SU-DHL-6 (cell line): Measurements from ENCODE around the gene CAMK2N2.

Experiments
- H2AFZ ChIP-seq: fragments of 200-600 bp; sonication (generic); 2 replicates; pipeline ENCODE4 v1.6.1; 2014; ENCODE audit warnings: low read depth, mild to moderate bottlenecking, moderate library complexity, mixed read lengths, antibody characterized with exemption, low read length; ENCODE audit not compliant: severe bottlenecking
- H3F3A ChIP-seq: fragments of 200-600 bp; shearing (Covaris generic); 2 replicates; pipeline ENCODE4 v1.6.0; 2016; ENCODE audit warnings: antibody characterized with exemption, mild to moderate bottlenecking; ENCODE audit not compliant: insufficient read depth
- H3K27ac ChIP-seq: fragments of 200-600 bp; sonication (generic); 2 replicates; pipeline ENCODE4 v1.5.1; 2016; ENCODE audit warnings: low read depth, mild to moderate bottlenecking, low read length, moderate library complexity, mixed read lengths
- H3K27me3 ChIP-seq: fragments of 200-600 bp; sonication (generic), shearing (Covaris generic); 2 replicates; pipeline ENCODE4 v1.6.0; 2014; ENCODE audit warnings: mild to moderate bottlenecking, low read length
- H3K36me3 ChIP-seq: fragments of 200-600 bp; sonication (generic); 2 replicates; pipeline ENCODE4 v1.6.1; 2014; ENCODE audit warnings: mild to moderate bottlenecking, low read length, mixed read lengths
- H3K4me2 ChIP-seq: fragments of 300-600, 200-600 bp; shearing (Covaris generic), sonication (generic); 2 replicates; pipeline ENCODE4 v1.6.0; 2014; ENCODE audit warnings: low read length, low read depth, mild to moderate bottlenecking; ENCODE audit not compliant: poor library complexity, severe bottlenecking
- H3K4me3 ChIP-seq: fragments of 200-600 bp; sonication (generic); 2 replicates; pipeline ENCODE4 v1.5.1; 2014; ENCODE audit warnings: antibody characterized with exemption, low read length, mild to moderate bottlenecking, mixed read lengths; ENCODE audit not compliant: insufficient read depth, poor library complexity, severe bottlenecking
- H3K79me2 ChIP-seq: fragments of 200-600 bp; sonication (generic); 2 replicates; pipeline ENCODE4 v1.6.1; 2014; ENCODE audit warnings: mild to moderate bottlenecking, low read length, moderate library complexity; ENCODE audit not compliant: insufficient read depth
- H3K9ac ChIP-seq: fragments of 200-600 bp; sonication (generic); 2 replicates; pipeline ENCODE4 v1.7.0; 2014; ENCODE audit warnings: mild to moderate bottlenecking, low read length
- H3K9me2 ChIP-seq: fragments of 200-600 bp; sonication (generic); replicated peaks from 2 replicates; pipeline ENCODE4 v1.6.1; 2014; ENCODE audit warnings: low read length; ENCODE audit not compliant: insufficient read depth
- H3K9me3 ChIP-seq: fragments of 200-600 bp; sonication (generic); 2 replicates; pipeline ENCODE4 v1.6.1; 2014; ENCODE audit warnings: low read length, mixed read lengths; ENCODE audit not compliant: insufficient read depth
- H4K20me1 ChIP-seq: fragments of 200-600 bp; sonication (generic); 2 replicates; pipeline ENCODE4 v1.6.1; 2014; ENCODE audit warnings: low read depth, mild to moderate bottlenecking, antibody characterized with exemption, low read length, moderate library complexity, mixed read lengths
- EZH2phosphoT487 ChIP-seq: fragments of 200-600 bp; sonication (generic), shearing (Covaris generic); conservative IDR thresholded peaks from 2 replicates; pipeline ENCODE4 v1.6.1; 2018; ENCODE audit warnings: mild to moderate bottlenecking, antibody characterized with exemption, low read length, moderate library complexity, mixed read lengths
- TF ChIP-seq, protein P1 (sequence below): fragments of 200-600 bp; sonication (generic); IDR thresholded peaks from one replicate; pipeline ENCODE4 v1.5.1; 2017; ENCODE audit warnings: antibody characterized with exemption, mild to moderate bottlenecking, low read length, moderate library complexity; ENCODE audit not compliant: insufficient read depth, poor library complexity, severe bottlenecking

CAMK2N2 gene

DNA sequence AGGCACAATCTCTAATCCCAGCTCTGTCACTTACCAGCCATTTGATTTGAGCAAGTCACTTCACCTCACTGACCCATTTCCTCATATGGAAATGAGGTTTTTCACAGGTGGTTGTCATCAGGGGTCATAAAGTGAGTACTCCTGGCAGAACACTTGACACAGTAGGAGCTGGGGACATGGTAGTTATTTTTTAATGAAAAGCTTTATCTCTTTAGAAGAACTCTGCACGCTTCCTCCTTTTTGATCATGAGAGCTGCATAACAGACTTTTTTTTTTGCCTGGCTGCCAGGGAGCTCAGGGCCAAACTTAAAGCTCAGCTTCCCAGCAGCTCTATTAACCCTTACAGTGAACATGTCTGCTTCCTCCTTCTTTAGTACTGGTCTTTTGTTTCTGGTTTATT is 23.5 kb downstream of the CAMK2N2 start:
- Histone ChIP-seq H3K27me3 (no peaks in the 10 kb centered on the region), H3K9ac (no peak overlapping the region), H3K4me3 (no peak overlapping the region), H4K20me1 (no peaks in the 10 kb centered on the region), H2AFZ (no peak overlapping the region), H3K9me3 (no peaks in the 10 kb centered on the region), H3K79me2 (no peaks in the 10 kb centered on the region), H3K27ac (no peak overlapping the region), H3K36me3 (no peaks in the 10 kb centered on the region), H3K9me2 (no peaks in the 10 kb centered on the region), H3K4me2 (no peak overlapping the region), H3F3A (peaks cover 6% of the 10 kb centered on the region; the same call in 1 of the 2 replicates)
- TF ChIP-seq, protein P1, sequence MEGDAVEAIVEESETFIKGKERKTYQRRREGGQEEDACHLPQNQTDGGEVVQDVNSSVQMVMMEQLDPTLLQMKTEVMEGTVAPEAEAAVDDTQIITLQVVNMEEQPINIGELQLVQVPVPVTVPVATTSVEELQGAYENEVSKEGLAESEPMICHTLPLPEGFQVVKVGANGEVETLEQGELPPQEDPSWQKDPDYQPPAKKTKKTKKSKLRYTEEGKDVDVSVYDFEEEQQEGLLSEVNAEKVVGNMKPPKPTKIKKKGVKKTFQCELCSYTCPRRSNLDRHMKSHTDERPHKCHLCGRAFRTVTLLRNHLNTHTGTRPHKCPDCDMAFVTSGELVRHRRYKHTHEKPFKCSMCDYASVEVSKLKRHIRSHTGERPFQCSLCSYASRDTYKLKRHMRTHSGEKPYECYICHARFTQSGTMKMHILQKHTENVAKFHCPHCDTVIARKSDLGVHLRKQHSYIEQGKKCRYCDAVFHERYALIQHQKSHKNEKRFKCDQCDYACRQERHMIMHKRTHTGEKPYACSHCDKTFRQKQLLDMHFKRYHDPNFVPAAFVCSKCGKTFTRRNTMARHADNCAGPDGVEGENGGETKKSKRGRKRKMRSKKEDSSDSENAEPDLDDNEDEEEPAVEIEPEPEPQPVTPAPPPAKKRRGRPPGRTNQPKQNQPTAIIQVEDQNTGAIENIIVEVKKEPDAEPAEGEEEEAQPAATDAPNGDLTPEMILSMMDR, result no peak
- TF ChIP-seq EZH2phosphoT487, result no peak

DNA sequence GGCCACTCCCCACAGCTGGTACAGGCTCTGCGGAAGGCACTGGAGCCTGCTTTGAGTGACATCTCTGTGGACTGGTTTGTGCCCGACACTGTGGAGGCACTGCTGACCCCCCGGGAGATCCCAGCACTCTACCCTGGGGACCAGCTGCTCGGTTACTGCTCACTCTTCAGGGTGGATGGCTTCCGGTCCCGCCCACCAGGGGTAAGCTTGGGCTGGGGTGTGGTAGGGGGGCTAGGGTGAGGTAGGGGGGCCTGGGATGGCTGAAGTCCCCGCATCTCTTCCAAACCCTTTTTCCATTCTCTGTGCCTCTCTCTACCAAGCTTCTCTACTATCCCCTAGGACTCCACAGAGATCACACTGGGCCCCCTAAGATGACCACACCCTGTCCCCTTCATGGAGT is 24.1 kb downstream of the CAMK2N2 start:
- no peaks in the 10 kb centered on the region for H3K9me2 ChIP-seq
- H3K79me2 ChIP-seq, result no peaks in the 10 kb centered on the region
- peaks cover 6% of the 10 kb centered on the region; the same call in 1 of the 2 replicates for H3F3A ChIP-seq
- H4K20me1 ChIP-seq, result no peaks in the 10 kb centered on the region
- no peak overlapping the region for H3K9ac ChIP-seq
- H2AFZ ChIP-seq, result no peak overlapping the region
- no peaks in the 10 kb centered on the region for H3K27me3 ChIP-seq
- H3K36me3 ChIP-seq, result no peaks in the 10 kb centered on the region
- H3K27ac ChIP-seq, result no peak overlapping the region
- no peaks in the 10 kb centered on the region for H3K9me3 ChIP-seq
- no peak overlapping the region for H3K4me2 ChIP-seq
- TF ChIP-seq, protein P1, result no peak
- no peak overlapping the region for H3K4me3 ChIP-seq

DNA sequence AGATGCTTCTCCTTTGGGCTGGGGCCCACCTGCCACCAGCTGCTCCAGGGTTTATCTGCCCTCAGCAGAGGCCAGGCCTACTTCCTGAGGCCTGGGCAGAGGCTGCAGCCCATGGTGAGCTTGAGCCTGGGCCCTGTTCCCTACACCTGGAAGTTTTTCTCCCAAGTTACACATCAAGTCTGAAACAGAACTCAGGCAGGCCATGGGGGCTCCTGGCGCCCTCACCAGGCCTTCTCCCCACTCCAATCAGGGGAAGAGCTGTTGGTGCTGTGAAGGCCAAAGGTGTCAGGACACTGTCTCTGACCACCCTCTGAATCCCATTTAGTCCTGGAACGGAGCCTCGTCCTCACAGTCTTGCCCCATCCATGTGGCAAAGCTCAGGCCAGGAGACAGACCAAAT is 24.7 kb downstream of the CAMK2N2 start:
- no peak overlapping the region for H2AFZ ChIP-seq
- H3K79me2 ChIP-seq, result no peaks in the 10 kb centered on the region
- no peaks in the 10 kb centered on the region for H3K9me2 ChIP-seq
- no peaks in the 10 kb centered on the region for H3K36me3 ChIP-seq
- no peak overlapping the region for H3K9ac ChIP-seq
- H3K27ac ChIP-seq, result no peak overlapping the region
- H3F3A ChIP-seq, result peaks cover 6% of the 10 kb centered on the region; the same call in 1 of the 2 replicates
- no peaks in the 10 kb centered on the region for H3K27me3 ChIP-seq
- H4K20me1 ChIP-seq, result no peaks in the 10 kb centered on the region
- H3K9me3 ChIP-seq, result no peaks in the 10 kb centered on the region
- no peak overlapping the region for H3K4me2 ChIP-seq
- no peak for TF ChIP-seq EZH2phosphoT487
- TF ChIP-seq, protein P1, result no peak
- no peak overlapping the region for H3K4me3 ChIP-seq

DNA sequence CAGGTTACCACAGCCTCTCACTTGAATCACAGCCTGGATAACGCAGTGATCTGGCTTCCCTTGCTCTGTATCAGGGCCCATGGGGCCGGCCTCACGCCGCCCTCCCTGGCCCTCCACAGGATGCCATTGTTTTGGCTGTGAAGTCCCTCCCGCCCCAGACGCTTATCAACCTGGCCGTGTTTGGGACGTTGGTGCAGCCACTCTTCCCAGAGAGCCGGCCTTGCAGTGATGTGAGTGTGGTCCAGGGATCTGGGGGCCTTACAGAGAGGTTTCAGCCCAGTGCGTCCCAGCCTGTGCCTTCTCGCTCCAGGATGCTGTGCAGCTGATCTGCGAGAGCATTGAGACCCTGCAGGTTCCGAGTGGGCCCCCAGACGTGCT is 25.3 kb downstream of the CAMK2N2 start:
- Histone ChIP-seq H3K4me2 (no peak overlapping the region), H3F3A (peaks cover 6% of the 10 kb centered on the region; the same call in 1 of the 2 replicates), H3K9me2 (no peaks in the 10 kb centered on the region), H4K20me1 (no peaks in the 10 kb centered on the region), H3K36me3 (no peaks in the 10 kb centered on the region), H3K79me2 (no peaks in the 10 kb centered on the region), H3K9ac (no peak overlapping the region), H3K27me3 (no peaks in the 10 kb centered on the region), H3K9me3 (no peaks in the 10 kb centered on the region), H2AFZ (no peak overlapping the region), H3K27ac (no peak overlapping the region), H3K4me3 (no peak overlapping the region)
- TF ChIP-seq, protein P1, result no peak
- TF ChIP-seq EZH2phosphoT487, result no peak
